ENCODE measurements around the gene ZC3H18. TPM values are rescaled to one million over a fixed set of nuclear protein-coding genes. Genes with fewer than 3 reads are reported as not detected.

Gene ZC3H18
- total and polyA plus RNA-seq, 2 donors from 2014 or later: 11.4 to 38.2 TPM

DNA sequence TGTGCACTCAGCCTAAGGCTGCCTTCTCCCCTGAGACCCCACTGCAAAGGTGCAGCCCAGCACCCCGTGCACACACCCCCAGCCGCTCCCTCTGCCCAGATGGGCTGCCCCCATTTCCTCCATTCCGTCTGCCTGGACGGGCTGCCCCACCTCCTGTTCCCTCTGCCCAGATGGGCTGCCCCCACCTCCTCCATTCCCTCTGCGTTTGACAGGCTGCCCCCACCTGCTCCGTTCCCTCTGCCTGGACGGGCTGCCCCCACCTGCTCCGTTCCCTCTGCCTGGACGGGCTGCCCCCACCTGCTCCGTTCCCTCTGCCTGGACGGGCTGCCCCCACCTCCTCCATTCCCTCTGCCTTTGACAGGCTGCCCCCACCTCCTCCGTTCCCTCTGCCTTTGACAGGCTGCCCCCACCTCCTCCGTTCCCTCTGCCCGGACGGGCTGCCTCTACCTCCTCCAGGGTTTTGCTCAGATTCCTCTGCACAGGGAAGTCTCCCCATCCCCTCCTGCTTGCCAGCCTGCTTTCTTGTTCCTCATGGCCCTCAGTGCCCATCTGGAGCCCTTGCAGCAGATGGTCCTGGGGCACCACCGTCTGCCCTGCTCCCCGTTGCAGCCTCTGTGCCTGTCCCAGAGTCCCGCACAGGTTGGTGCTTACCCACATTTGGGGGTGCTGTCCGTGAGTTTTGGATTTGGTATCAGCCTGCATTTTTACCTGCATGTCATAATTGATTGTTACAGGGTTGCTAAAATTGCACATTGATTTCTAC lies 44.8 kb downstream of the ZC3H18 start:
- intact Hi-C loops (cut with DNase I): no loop called here
- peaks cover 0 to 20% (median 14%) of the 10 kb centered on the region in 3 donors for H3K36me3 ChIP-seq (ENCODE audit: control insufficient read depth in 2 of 3, insufficient read depth in 3 of 3, low read length in 3 of 3)
- no peaks in the 10 kb centered on the region for H3K27me3 ChIP-seq (ENCODE audit: control insufficient read depth, insufficient read depth, low read length)
- no peak for DNase-seq
- H3K4me3 ChIP-seq (ENCODE audit: low read length in 3 of 3): no peak overlapping the region
- H3K9me3 ChIP-seq (ENCODE audit: control insufficient read depth in 2 of 3, insufficient read depth in 1 of 3, low read length in 3 of 3): no peaks in the 10 kb centered on the region
- no peaks in the 10 kb centered on the region for H3K4me1 ChIP-seq (ENCODE audit: control insufficient read depth in 2 of 3, insufficient read depth in 2 of 3, low read depth in 1 of 3, low read length in 3 of 3)
- no peak for FAIRE-seq
- H3K9ac ChIP-seq (ENCODE audit: low read length in 3 of 3): no peak overlapping the region
- H3K27ac ChIP-seq (ENCODE audit: low read depth in 2 of 2, low read length in 2 of 2): no peak overlapping the region
- TF ChIP-seq, protein P1, sequence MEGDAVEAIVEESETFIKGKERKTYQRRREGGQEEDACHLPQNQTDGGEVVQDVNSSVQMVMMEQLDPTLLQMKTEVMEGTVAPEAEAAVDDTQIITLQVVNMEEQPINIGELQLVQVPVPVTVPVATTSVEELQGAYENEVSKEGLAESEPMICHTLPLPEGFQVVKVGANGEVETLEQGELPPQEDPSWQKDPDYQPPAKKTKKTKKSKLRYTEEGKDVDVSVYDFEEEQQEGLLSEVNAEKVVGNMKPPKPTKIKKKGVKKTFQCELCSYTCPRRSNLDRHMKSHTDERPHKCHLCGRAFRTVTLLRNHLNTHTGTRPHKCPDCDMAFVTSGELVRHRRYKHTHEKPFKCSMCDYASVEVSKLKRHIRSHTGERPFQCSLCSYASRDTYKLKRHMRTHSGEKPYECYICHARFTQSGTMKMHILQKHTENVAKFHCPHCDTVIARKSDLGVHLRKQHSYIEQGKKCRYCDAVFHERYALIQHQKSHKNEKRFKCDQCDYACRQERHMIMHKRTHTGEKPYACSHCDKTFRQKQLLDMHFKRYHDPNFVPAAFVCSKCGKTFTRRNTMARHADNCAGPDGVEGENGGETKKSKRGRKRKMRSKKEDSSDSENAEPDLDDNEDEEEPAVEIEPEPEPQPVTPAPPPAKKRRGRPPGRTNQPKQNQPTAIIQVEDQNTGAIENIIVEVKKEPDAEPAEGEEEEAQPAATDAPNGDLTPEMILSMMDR (IDR thresholded peaks at IDR 0.05; ENCODE audit: borderline replicate concordance, extremely low read depth, insufficient read depth): no peak

DNA sequence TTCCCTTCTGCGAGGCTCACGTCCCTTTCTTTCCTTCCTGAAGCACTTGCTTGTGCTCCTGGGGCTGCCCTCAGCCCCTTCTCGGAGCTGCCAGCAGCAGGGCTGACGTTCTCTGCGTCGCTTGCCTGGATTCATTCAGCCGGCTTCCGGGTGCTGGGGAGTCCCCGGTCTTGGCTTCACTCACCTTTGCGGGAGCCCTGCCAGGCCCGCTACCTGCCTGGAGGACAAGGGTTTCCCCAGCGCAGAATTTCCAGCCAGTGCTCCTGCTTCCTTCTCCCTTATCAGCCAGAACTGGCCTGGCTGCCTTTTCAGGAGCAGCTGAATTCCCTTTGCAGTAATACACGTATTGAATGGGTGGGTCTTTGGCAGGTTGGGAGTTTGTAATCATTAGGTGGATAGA lies 46.1 kb downstream of the ZC3H18 start:
- intact Hi-C loops (cut with DNase I): no loop called here
- no peak for FAIRE-seq
- TF ChIP-seq, protein P1 (IDR thresholded peaks at IDR 0.05; ENCODE audit: borderline replicate concordance, extremely low read depth, insufficient read depth): no peak
- Histone ChIP-seq H3K27me3 (ENCODE audit: control insufficient read depth, insufficient read depth, low read length) (no peaks in the 10 kb centered on the region), H3K4me3 (ENCODE audit: low read length in 3 of 3) (no peak overlapping the region), H3K4me1 (ENCODE audit: control insufficient read depth in 2 of 3, insufficient read depth in 2 of 3, low read depth in 1 of 3, low read length in 3 of 3) (no peaks in the 10 kb centered on the region), H3K9me3 (ENCODE audit: control insufficient read depth in 2 of 3, insufficient read depth in 1 of 3, low read length in 3 of 3) (no peaks in the 10 kb centered on the region), H3K36me3 (ENCODE audit: control insufficient read depth in 2 of 3, insufficient read depth in 3 of 3, low read length in 3 of 3) (peaks cover 0 to 10% (median 10%) of the 10 kb centered on the region in 3 donors), H3K9ac (ENCODE audit: low read length in 3 of 3) (no peak overlapping the region), H3K27ac (ENCODE audit: low read depth in 2 of 2, low read length in 2 of 2) (no peak overlapping the region)
- DNase-seq: peak in 1 of 5 donors; percentile 35

DNA sequence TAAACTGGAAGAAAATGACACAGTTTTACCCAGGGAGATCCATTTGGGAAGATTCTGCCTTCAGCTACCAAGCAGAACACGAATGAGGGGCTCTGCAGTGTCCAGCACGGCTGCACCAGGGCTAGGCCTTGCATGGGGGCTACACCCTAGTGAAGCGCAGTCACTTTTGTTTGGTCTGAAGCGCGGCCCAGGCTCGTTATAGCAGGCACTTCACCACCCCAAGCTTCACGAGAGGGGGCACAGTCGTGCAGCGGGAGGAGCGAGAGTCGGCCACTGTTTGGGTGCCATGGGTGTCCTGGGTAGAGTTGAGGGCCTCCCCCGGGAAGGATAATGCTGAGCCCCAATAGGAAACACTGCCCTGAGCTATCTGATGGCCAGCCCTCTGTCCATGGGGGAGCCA lies 46.5 kb downstream of the ZC3H18 start:
- Histone ChIP-seq H3K4me1 (ENCODE audit: control insufficient read depth in 2 of 3, insufficient read depth in 2 of 3, low read depth in 1 of 3, low read length in 3 of 3) (no peaks in the 10 kb centered on the region), H3K9me3 (ENCODE audit: control insufficient read depth in 2 of 3, insufficient read depth in 1 of 3, low read length in 3 of 3) (no peaks in the 10 kb centered on the region), H3K4me3 (ENCODE audit: low read length in 3 of 3) (no peak overlapping the region), H3K27ac (ENCODE audit: low read depth in 2 of 2, low read length in 2 of 2) (no peak overlapping the region), H3K9ac (ENCODE audit: low read length in 3 of 3) (no peak overlapping the region), H3K27me3 (ENCODE audit: control insufficient read depth, insufficient read depth, low read length) (no peaks in the 10 kb centered on the region), H3K36me3 (ENCODE audit: control insufficient read depth in 2 of 3, insufficient read depth in 3 of 3, low read length in 3 of 3) (peaks cover 0 to 14% (median 11%) of the 10 kb centered on the region in 3 donors)
- intact Hi-C loops (cut with DNase I): no loop called here
- DNase-seq (no peak), FAIRE-seq (no peak)
- TF ChIP-seq, protein P1 (IDR thresholded peaks at IDR 0.05; ENCODE audit: borderline replicate concordance, extremely low read depth, insufficient read depth): no peak

Measured in kidney (tissue), 14 donors.